Islet precursor cell (in vitro differentiated cells): Measurements from ENCODE around the gene MRPL55.

ENCODE experiments used
- DNase-seq: peaks from one replicate; pipeline ENCODE4 v3.0.0-alpha.2; 2018

MRPL55 gene

GRCh38 chr1:228147151-228147693, 38.1 kb upstream of the MRPL55 start:
- no peak for DNase-seq

GRCh38 chr1:228146417-228147150, 37.5 kb upstream of the MRPL55 start:
- no peak for DNase-seq

DNA sequence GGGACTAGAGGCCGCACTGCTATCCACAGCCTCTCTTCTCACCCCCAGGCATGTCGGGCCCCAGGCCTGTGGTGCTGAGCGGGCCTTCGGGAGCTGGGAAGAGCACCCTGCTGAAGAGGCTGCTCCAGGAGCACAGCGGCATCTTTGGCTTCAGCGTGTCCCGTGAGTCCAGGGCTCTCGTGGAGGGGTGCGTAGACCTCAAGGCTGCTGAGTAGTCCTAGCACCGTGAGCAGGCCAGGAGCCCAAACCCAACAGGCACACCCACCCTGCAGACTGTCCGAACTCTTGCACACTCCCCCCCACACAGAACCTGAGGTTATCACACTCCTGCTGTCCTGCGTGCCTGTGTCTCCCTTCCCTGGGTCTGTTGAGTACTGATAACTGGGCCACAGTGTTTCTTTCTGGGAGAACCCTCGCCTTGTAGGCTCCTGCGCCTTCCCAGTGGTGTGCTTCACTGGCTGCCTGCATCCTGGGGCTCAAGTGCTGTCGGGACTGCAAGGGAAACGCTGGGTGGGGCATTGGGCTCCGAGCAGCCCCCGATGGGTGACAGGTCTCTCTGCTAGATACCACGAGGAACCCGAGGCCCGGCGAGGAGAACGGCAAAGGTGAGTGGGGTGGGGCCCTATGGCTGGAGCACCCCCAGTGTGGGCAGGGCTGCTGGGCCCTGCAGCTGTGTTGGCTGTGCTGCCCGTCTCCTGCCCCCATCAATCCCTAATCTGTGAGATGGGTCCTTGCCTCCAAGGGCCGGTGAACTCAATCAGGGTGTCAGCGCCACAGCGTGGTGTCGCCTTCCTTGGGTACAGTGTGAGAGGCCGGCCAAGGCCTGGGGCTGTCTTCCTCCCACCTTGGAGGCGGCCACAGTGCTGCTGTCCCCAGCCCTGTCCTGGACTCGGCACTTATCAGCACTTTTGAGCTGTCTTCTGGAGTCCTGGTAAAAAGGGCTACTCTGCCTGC, 36.6 kb upstream of the MRPL55 start:
- no peak for DNase-seq

DNA sequence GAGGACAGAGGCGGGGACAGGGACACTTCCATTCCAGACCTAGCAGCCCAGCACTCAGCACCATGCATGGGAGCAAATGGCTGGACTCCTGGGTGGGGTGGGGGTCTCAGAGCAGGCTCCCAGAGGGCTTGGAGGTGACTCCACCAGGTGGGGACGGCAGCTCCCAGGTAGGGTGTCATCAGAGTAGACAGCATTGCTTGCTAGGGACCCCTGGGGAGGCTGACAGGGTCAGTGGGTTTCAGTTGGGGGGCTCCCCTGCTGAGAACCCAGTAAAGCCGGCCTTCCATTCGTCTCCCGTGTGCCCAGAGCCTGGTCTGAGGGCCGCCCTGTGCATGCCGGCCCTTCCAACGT, 35.9 kb upstream of the MRPL55 start:
- no peak for DNase-seq

- DNase-seq, result no peak
These were observed 35.3 kb upstream of the MRPL55 start for GRCh38 chr1:228144193-228144992.

GRCh38 chr1:228143480-228144192, 34.5 kb upstream of the MRPL55 start:
- no peak for DNase-seq

DNA sequence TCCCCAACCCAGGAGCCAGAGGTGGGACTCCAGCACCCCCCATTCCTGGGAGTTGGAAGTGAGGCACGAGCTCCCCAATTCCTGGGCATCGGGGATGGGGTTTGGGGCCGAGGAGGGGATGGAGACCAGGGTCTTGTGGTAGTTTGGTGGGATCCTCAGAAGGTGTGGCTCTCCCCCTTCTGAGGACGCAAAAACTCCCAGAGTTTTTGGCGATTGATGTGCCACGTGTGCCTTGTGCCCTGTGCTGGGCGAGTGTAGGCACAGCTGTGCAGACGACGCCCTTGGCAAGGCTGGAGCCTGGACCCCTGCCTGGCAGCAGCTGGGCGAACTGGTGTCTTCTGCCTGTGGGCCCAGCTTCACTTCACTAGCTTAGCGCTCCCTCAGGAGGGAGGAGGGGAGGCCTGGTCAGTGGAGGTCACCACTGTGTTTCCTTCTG, 33.6 kb upstream of the MRPL55 start:
- DNase-seq, result no peak

DNA sequence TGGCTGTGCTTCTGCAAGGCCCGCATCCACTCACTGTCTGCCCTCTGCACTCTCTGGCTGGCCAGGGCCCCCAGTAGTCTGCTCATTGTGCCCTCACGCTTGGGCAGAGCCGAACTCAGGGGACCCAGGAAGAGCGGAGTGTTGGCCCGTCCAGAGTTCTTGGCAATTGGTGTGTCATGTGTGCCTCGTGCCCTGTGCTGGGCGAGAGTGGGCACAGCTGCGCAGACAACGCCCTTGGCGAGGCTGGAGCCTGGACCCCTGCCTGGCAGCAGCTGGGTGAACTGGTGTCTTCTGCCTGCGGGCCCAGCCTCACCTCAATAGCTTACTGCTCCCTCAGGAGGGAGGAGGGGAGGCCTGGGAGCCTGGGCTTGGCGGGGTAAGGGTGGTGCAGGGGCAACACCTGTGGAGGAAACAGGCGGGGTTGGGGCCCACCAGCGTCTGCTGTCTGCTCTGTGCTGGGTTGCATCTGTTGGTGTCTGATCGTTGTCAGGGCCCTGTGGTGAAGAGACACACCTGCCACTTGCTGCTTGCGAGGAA, 33.1 kb upstream of the MRPL55 start:
- DNase-seq, result peak; percentile 31

GRCh38 chr1:228141226-228142044, 32.3 kb upstream of the MRPL55 start:
- peak; percentile 40 for DNase-seq

DNA sequence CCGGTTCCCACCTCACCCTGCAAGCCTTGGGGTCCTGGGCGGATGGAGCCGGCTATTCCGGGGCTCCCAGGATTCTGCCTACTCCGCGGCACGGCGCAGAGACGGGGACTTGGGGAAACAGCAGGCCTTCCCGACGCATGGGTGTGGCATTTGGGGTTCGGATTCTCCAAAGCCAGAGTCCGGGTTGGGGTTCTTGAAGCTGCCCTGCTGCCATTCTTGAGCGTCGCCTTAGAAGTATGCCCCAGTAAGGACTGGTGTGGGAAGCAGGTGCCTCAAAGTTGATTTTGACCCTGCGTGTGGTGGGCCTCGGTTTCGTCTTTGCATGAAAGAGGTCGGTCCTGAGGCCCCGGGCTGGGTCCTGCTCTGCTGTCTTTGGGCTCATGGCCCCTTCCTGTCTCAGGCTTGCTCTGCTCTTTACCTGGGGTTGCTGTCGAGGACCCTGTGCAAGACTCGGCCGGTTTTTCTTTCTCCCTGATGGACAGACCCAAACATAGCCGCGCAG, 31.7 kb upstream of the MRPL55 start:
- no peak for DNase-seq

GRCh38 chr1:228139931-228140723, 31.0 kb upstream of the MRPL55 start, which contains the start of gene GUK1:
Gene GUK1, plus strand, starts transcription at chr1:228140279. Its CDS starts 24 bp downstream, at chr1:228140303.
- DNase-seq, result peak; percentile 100

DNA sequence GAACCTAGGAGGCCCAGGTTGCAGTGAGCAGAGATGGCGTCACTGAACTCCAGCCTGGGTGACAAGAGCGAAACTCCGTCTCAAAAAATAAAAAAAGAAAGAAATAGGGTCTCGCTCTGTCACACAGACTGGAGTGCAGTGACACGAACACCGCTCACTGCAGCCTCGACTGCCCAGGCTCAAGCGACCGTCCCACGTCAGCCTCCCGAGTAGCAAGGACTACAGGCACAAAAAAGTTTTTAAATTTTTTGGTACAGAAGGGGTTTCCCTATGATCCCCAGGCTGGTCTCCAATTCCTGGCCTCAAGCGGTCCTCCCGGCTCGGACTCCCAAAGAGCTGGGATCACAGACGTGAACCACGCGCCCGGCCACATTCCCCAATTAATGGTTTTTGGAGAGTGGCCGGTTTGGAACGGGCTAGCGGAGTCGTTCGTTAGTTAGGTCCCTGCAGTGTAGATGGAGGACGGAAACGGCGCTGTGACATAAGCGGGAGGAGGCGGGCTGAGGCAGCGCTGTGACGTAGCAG, 30.4 kb upstream of the MRPL55 start:
- no peak for DNase-seq

GRCh38 chr1:228136901-228137300, 27.8 kb upstream of the MRPL55 start:
- DNase-seq, result no peak

- DNase-seq, result no peak
These were observed 25.5 kb upstream of the MRPL55 start for GRCh38 chr1:228134591-228134990.

DNA sequence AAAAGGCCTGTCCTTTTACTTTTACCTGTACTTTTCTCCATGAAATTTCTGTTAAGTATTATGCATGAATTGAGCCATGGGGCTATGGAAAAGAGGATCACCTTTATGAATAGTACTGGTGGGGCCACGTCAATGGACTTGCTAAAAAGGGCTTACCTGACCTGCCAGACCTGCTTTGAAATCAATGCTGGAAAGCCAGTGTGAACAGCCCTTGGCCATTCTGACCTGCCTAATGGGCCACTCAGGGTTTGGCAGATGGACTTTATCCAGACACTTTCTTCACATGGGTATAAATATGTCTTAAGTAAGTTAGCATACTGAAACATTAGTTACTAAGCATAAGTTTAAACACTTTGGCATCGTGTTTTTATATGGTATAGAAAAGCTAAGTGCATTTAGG, 22.7 kb upstream of the MRPL55 start:
- DNase-seq, result peak; percentile 61

DNA sequence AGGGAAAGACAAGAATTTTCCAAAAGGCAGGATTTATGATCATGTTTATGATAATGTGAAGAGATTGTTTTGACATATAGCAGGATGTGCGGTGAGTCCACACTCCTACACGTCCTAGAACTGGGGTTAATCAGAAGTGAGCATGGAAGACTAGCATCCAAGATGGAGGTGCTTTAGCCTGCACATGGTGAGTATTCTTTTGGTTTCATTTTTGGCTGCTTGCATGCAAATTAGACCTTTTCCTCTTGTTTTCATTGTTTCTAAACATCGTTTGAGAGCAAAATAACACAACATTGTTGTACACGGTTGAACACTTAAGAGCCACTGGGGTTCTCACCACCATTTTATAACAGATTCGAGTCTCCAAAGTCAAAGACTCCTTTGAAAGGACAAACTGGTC, 16.1 kb upstream of the MRPL55 start:
- DNase-seq, result no peak

GRCh38 chr1:228123505-228123904, 14.4 kb upstream of the MRPL55 start:
- DNase-seq, result no peak

GRCh38 chr1:228122921-228123441, 13.9 kb upstream of the MRPL55 start:
- DNase-seq, result no peak

DNA sequence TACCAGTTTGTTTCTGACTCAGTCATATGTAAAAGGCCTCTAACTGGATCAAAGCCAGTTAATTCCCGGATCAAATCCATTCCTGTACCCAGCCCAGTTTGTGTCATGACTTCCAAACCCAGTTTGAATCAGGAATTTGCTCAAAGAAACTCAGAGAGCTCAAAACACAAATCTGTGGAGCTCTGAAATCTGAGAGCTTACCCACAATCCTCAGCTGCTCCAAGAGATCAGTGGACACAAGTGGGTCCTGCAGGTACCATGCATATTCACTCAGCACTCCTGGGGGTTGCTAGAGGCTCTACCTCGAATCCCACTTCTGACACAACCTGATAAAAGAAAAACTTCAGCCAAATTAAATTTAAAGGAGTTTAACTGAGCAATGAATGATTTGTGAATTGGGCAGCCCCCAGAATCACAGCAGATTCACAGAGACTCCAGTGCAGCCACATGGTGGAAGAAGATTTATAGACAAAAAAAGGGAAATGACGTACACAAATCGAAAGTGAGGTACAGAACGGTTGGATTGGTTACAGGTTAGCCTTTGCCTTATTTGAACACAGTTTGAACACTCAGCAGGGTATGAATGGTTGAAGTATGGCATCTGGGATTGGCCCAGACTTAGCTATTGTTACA, 11.9 kb upstream of the MRPL55 start:
- DNase-seq, result no peak
